C4-2B (cell line): Measurements from ENCODE around the gene FOXP1.

ENCODE experiments used
- H3K27ac ChIP-seq: fragments of 450-650 bp; 2 replicates; pipeline ENCODE4 v1.5.1; 2017
- CTCF ChIP-seq: fragments of 450-650 bp; conservative IDR thresholded peaks from 2 replicates; pipeline ENCODE4 v1.5.1; 2017; ENCODE audit warnings: mild to moderate bottlenecking
- ZFX ChIP-seq: fragments of 450-650 bp; IDR thresholded peaks from 2 replicates; pipeline ENCODE4 v1.6.1; 2017

FOXP1 gene

GRCh38 chr3:71446734-71447133 lies 136.8 kb downstream of the FOXP1 start:
- TF ChIP-seq ZFX, result no peak
- no peak for TF ChIP-seq CTCF
- H3K27ac ChIP-seq, result no peak overlapping the region

- H3K27ac ChIP-seq, result no peak overlapping the region
- TF ChIP-seq ZFX, result no peak
- TF ChIP-seq CTCF, result no peak
Measured at GRCh38 chr3:71446260-71446659, 137.3 kb downstream of the FOXP1 start.

- H3K27ac ChIP-seq, result peak overlapping the region; percentile 13
- TF ChIP-seq CTCF (no peak), ZFX (no peak)
Measured at GRCh38 chr3:71444861-71445259, 138.7 kb downstream of the FOXP1 start.

GRCh38 chr3:71444028-71444860 lies 139.3 kb downstream of the FOXP1 start:
- H3K27ac ChIP-seq, result peak overlapping the region; percentile 13
- no peak for TF ChIP-seq CTCF
- no peak for TF ChIP-seq ZFX

GRCh38 chr3:71443332-71443731 lies 140.2 kb downstream of the FOXP1 start:
- no peak for TF ChIP-seq ZFX
- no peak for TF ChIP-seq CTCF
- no peak overlapping the region for H3K27ac ChIP-seq

GRCh38 chr3:71442652-71443042 lies 140.9 kb downstream of the FOXP1 start:
- H3K27ac ChIP-seq, result no peak overlapping the region
- TF ChIP-seq ZFX (no peak), CTCF (no peak)

GRCh38 chr3:71441925-71442651 lies 141.4 kb downstream of the FOXP1 start:
- TF ChIP-seq ZFX (no peak), CTCF (no peak)

More at GRCh38 chr3:71441925-71442651, 141.4 kb downstream of the FOXP1 start:
- H3K27ac ChIP-seq, result no peak overlapping the region
